Measurements from ENCODE around the gene TTR.

DNA sequence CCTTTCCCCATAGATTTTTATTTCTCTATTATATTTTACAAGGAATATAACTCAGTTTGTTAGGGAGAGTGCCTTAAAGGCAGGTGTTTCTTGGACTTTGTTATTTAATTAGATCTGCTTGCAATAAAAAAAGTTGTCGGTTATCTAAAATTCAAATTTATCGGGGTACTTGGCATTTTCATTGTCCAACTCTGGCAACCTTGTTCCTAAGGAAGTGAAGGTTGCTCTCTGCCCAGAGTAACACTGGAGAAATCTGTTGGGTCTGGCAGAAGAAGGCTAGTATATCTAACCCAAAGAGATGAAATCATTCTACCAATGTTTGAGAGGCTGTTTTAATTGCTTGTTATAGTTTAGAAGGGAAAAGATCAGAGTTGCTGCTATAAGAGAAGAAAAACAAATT, 42.8 kb upstream of the TTR start:
- TF ChIP-seq, protein P1, sequence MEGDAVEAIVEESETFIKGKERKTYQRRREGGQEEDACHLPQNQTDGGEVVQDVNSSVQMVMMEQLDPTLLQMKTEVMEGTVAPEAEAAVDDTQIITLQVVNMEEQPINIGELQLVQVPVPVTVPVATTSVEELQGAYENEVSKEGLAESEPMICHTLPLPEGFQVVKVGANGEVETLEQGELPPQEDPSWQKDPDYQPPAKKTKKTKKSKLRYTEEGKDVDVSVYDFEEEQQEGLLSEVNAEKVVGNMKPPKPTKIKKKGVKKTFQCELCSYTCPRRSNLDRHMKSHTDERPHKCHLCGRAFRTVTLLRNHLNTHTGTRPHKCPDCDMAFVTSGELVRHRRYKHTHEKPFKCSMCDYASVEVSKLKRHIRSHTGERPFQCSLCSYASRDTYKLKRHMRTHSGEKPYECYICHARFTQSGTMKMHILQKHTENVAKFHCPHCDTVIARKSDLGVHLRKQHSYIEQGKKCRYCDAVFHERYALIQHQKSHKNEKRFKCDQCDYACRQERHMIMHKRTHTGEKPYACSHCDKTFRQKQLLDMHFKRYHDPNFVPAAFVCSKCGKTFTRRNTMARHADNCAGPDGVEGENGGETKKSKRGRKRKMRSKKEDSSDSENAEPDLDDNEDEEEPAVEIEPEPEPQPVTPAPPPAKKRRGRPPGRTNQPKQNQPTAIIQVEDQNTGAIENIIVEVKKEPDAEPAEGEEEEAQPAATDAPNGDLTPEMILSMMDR (IDR thresholded peaks at IDR 0.05), result no peak
- TF ChIP-seq EZH2 (IDR thresholded peaks at IDR 0.05; ENCODE audit: borderline replicate concordance, insufficient read depth, low read depth, low read length, poor library complexity, severe bottlenecking), result no peak

Measured in B cell (primary cell).